GM21381 (cell line): Measurements from ENCODE around the gene TMEM220.

Experiments used
- ATAC-seq: cut with Tn5 transposase; IDR thresholded peaks from one replicate; pipeline ENCODE4 v1.9.1; 2021; ENCODE audit warnings: mild to moderate bottlenecking, moderate library complexity; ENCODE audit not compliant: unreplicated experiment

TMEM220 gene

GRCh38 chr17:10729334-10730193 lies at the start of gene TMEM220:
TSS of gene TMEM220 (minus strand) at chr17:10730023. CDS start at chr17:10729851, 172 bp downstream.
- peak; percentile 79 for ATAC-seq

GRCh38 chr17:10779609-10780008 lies 49.8 kb upstream of the TMEM220 start:
- ATAC-seq = no peak

DNA sequence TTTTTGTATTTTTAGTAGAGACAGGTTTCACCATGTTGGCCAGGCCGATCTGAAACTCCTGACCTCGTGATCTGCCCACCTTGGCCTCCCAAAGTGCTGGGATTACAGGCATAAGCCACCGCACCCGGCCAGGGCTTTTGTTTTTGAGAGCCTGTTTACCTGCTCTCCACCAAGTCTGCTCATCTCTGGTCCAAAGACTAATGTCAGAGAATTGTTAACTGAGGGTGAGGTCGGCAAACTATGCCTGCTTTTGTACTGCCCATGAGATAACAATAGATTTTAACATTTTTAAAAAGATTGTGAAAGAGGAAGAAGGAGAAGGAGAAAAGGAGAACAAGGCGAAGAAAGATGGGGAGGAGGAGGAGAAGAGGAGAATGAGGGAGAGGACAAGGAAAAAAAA lies 48.1 kb upstream of the TMEM220 start:
- no peak for ATAC-seq

DNA sequence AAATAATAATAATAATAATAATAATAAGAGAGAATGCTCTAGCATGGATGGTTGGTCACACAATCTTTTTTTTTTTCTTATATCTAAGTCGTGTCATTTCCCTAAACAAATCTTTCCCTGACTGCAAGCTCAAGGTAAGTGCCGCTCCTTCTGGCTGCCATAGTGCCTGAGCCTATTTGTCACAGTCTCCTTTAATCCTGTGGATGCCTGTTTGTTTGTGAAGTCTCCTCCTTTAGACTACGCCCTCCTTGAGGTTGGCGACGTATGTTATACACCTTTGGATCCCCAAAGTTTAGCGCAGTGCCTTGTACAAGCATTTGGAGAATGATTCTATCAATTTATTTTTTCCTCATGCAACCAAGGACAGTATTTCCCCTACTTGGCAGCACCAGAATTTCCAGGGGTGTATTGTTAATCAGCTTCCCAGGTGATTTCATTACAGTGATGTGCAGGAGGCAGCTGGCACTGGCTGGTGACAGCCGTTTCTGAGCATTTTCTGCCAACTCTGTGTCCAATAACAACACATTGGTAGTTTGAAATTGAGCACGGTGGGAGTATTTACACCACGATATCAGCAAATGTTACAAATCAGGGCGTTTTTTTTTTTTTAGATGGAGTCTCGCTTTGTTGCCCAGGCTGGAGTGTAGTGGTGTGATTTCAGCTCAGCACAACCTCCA lies 47.4 kb upstream of the TMEM220 start:
- no peak for ATAC-seq

DNA sequence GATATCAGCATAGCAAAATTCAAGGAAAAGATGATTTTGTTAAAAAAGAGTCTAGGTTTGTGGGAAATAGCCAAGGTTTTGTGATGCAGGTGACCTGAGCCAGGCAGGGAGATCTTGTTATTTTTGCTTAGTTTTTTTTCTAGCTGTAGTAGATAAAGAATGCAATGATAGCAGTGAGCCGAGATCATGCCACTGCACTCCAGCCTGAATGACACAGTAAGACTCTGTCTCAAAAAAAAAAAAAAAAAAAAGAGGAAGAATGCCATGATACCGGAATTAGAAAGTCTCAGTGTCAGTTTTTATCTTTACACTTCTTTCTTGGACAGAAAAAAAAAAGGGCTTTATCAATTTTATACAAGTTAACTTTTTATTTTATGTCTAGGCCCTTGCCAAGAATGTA lies 46.6 kb upstream of the TMEM220 start:
- no peak for ATAC-seq

DNA sequence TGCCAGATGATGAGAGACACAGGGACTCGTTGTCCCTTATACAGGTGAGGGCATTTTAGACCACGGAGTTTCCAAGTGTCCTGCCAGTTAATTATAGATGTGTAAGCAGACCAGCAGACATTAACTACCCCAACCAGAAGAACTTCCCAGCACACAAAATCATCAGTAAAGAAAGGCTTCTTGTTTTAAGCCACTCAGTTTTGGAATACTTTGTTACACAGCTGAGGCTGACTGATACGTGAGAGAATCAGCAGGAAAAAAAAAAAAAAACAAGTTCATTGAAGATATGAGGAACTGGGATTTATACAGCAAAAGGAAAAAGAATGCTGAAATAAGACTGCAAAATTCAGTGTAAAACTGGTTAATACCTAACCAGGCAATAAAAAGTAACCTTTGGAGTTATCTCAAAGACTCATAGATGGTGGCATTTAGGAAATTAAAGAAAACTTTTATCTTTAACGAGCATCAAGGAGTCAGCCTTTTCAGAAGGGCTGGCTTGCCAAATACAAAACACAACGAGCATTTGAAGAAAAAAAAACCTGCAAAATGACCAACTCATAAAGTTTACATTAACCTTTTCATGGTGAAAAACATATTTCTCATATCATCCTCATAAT lies 46.0 kb upstream of the TMEM220 start:
- no peak for ATAC-seq

DNA sequence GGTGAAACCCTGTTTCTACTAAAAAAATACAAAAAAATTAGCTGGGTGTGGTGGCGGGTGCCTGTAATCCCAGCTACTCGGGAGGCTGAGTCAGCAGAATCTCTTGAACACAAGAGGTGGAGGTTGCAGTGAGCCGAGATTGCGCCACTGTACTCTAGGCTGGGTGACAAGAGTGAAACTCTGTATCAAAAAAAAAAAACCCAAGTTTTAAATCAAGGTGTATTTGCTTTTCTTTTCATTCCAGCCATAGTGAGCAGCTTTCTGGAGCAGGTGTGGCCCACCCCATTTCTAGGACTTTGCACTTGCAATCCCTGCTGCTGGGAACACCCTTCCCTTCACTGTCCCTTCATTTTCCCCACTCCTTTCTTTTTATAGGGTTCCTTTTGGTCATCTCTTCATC lies 45.2 kb upstream of the TMEM220 start:
- ATAC-seq = no peak

GRCh38 chr17:10773391-10773790 lies 43.6 kb upstream of the TMEM220 start:
- no peak for ATAC-seq

GRCh38 chr17:10772425-10773380 lies 42.9 kb upstream of the TMEM220 start:
- no peak for ATAC-seq

DNA sequence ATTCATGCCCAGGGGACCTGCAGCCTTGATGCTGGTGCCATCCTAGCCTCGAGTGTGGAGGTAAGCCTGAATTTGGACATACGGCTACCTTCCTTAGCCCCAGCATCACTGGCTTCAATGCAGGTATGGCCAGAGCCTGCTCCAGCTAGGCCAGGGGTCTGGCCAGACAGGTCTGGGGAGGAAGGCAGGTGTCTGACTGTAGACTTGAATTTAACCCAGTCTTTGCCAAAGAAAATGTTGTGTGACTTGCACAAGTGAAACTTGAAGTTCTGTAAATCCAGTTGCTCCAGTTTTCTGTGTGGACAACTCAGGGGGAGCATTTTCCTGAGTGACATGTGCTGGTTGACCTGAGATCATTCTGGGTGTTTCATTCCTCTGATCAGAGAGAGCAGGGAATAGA lies 41.3 kb upstream of the TMEM220 start:
- ATAC-seq = no peak

GRCh38 chr17:10769840-10770239 lies 40.0 kb upstream of the TMEM220 start:
- no peak for ATAC-seq

- ATAC-seq = no peak
Observed at GRCh38 chr17:10768750-10769251, 39.0 kb upstream of the TMEM220 start.

- ATAC-seq = no peak
Observed at GRCh38 chr17:10767232-10767631, 37.4 kb upstream of the TMEM220 start.

DNA sequence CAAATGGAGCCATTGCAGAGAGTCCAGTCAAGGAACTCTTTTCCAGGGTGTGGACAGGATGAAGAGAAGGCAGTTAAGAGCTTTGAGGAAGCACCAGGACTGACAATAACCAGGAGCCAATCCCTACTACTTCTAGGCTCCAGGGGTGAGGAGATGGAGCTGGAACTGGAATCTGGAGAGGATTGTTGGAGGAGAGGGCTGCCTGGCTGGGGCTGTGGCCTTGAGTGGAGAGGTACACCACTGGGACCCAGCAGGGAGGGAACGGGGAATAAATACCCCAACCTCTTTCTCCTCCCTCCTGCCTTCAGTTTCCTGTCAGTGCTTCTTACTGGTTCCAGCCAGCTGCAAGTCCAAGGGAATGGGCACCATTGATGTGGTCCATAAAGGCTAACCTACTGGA lies 32.2 kb upstream of the TMEM220 start:
- ATAC-seq = no peak

DNA sequence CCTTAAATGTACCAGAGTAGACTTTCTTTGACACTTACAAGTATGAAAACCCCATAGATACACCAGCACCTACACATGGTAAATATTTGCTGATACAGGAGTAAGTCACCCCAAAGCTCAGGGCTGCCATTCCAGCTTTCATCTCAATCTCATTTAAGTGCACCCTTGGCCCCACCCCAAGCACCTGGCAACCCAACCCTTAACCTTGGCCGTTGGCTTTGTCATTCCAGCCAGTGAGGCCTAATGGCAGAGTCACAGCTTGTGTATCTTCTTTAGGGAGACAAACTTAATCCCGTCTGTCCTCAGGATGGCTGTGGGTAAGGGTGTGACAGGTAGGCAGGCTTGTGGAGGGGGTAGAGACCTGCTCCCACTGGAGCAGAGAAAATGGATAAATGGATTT lies 31.5 kb upstream of the TMEM220 start:
- ATAC-seq = no peak

- no peak for ATAC-seq
Observed at GRCh38 chr17:10758062-10758461, 28.2 kb upstream of the TMEM220 start.

DNA sequence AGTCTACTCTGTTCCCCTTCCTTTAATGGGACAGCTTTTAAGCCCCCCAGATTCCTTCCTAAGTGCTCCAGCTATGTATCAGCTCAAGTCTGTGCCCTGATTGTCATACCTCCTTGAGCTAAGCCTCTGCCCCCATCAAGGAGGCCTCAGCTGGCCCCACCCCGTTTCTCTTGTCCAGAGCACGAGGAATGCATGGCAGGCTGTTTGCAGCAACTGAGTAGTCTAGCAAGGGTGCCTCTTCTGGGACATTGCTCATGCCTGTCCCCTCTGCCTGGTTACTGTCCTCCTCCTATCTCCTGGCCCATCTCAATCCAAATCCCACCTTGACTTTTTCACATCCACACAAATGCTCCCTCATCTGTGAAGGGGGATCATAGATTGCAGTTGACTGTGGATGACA lies 27.8 kb upstream of the TMEM220 start:
- no peak for ATAC-seq

- no peak for ATAC-seq
Observed at GRCh38 chr17:10757067-10757466, 27.2 kb upstream of the TMEM220 start.

DNA sequence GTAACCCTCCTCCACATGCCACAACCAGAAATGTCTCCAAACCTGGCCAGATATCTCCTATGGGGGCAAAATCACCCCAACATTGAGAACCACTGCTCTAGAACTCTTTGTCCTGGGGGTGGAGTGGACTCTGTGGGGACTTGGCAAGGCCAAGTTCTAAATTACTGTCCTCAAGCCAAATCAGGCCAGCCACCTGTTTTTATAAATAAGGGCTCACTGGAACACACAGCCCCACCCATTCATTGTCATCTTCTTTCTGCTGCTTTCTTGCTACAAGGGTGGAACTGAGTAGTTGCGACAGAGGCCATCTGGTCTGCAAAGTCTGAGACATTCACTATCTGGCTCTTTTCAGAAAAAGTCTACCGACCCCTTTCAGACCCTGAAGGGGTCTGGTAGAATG lies 26.8 kb upstream of the TMEM220 start:
- ATAC-seq = no peak

DNA sequence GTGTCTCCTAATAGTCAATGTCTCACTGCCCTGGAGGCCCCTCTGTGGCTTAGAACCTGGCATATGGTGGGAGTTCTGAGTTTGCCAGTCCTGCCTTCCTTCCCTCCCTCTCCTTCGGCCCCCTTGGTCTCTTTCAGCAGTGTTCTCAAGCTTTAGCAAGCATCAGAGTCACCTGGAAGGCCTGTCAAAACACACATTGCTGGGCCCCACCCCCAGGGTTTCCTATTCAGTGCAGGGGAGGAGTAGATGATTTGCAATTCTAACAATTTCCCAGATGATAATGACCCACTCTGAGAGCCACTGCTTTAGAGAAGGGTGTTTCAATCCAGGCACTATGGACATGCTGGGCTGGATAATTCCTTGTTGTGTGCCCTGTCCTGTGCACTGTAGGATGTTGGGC lies 26.4 kb upstream of the TMEM220 start:
- ATAC-seq = no peak
